KMS-11 (cell line): ENCODE data around the gene MAGI2.

Experiments
- H2AFZ ChIP-seq: fragments of 200-600 bp; sonication (generic); 2 replicates; pipeline ENCODE4 v1.6.1; 2016; ENCODE audit warnings: antibody characterized with exemption, mixed run types, low read depth
- H3K27ac ChIP-seq: fragments of 200-600 bp; sonication (generic); 2 replicates; pipeline ENCODE4 v1.6.1; 2016; ENCODE audit warnings: mild to moderate bottlenecking, mixed run types
- H3K27me3 ChIP-seq: fragments of 200-600 bp; sonication (generic); 2 replicates; pipeline ENCODE4 v1.6.1; 2017; ENCODE audit warnings: mild to moderate bottlenecking, low read depth, mixed run types, moderate library complexity; ENCODE audit not compliant: insufficient read depth
- H3K36me3 ChIP-seq: fragments of 200-600 bp; sonication (generic); 2 replicates; pipeline ENCODE4 v1.6.1; 2017; ENCODE audit warnings: mild to moderate bottlenecking, mixed run types; ENCODE audit not compliant: insufficient read depth
- H3K4me1 ChIP-seq: fragments of 200-600 bp; sonication (generic); 2 replicates; pipeline ENCODE4 v1.6.1; 2016; ENCODE audit warnings: mild to moderate bottlenecking, low read depth, mixed run types; ENCODE audit not compliant: poor library complexity, severe bottlenecking
- H3K4me2 ChIP-seq: fragments of 200-600 bp; sonication (generic); 2 replicates; pipeline ENCODE4 v1.7.0; 2016; ENCODE audit warnings: mild to moderate bottlenecking, mixed run types
- H3K4me3 ChIP-seq: fragments of 200-600 bp; sonication (generic); IDR thresholded peaks from 2 replicates; pipeline ENCODE4 v1.6.1; 2017; ENCODE audit warnings: low read depth, low read length, mixed read lengths; ENCODE audit not compliant: insufficient read depth
- H3K79me2 ChIP-seq: fragments of 200-600 bp; sonication (generic); 2 replicates; pipeline ENCODE4 v1.6.1; 2016; ENCODE audit warnings: low read depth, mixed run types; ENCODE audit not compliant: insufficient read depth
- H3K9ac ChIP-seq: fragments of 200-600 bp; sonication (generic); 2 replicates; pipeline ENCODE4 v1.6.1; 2016; ENCODE audit warnings: mild to moderate bottlenecking, mixed run types
- H4K20me1 ChIP-seq: fragments of 200-600 bp; sonication (generic); 2 replicates; pipeline ENCODE4 v1.6.1; 2016; ENCODE audit warnings: mild to moderate bottlenecking, mixed run types; ENCODE audit not compliant: insufficient read depth
- TF ChIP-seq, protein P1 (sequence below): fragments of 200-600 bp; sonication (generic); conservative IDR thresholded peaks from 2 replicates; pipeline ENCODE4 v1.6.1; 2017; ENCODE audit warnings: low read depth, mild to moderate bottlenecking, antibody characterized with exemption, low read length, moderate library complexity, mixed read lengths

The MAGI2 gene

DNA sequence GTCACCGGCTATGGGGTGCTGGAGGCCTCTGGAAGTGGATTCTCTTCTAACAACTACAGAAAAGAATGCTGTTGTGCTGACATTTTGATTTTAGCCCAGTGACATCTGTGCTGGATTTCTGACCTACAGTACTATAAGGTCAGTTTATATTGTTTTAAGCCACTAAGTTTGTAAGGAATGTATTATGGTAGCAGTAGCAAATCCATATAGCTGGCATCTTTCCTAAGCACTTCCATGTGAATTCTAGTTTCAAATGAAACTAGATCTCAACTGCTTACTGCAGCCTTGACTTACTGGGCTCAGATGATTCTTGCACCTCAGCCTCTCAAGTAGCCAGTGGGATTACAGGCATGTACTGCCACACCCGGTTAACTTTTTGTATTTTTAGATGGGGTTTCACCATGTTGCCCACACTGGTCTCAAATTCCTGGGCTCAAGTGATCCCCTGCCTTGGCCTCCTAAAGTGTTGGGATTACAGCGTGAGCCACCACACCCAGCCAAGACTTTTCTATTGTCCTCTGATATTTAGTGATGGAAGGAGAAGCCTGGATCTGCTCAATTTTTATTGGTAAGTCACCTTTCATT, 1240.9 kb downstream of the MAGI2 start:
- H3K4me1 ChIP-seq: no peaks in the 10 kb centered on the region
- H3K36me3 ChIP-seq: no peaks in the 10 kb centered on the region
- H2AFZ ChIP-seq: no peak overlapping the region
- no peak overlapping the region for H3K27ac ChIP-seq
- H3K9ac ChIP-seq: no peak overlapping the region
- TF ChIP-seq, protein P1, sequence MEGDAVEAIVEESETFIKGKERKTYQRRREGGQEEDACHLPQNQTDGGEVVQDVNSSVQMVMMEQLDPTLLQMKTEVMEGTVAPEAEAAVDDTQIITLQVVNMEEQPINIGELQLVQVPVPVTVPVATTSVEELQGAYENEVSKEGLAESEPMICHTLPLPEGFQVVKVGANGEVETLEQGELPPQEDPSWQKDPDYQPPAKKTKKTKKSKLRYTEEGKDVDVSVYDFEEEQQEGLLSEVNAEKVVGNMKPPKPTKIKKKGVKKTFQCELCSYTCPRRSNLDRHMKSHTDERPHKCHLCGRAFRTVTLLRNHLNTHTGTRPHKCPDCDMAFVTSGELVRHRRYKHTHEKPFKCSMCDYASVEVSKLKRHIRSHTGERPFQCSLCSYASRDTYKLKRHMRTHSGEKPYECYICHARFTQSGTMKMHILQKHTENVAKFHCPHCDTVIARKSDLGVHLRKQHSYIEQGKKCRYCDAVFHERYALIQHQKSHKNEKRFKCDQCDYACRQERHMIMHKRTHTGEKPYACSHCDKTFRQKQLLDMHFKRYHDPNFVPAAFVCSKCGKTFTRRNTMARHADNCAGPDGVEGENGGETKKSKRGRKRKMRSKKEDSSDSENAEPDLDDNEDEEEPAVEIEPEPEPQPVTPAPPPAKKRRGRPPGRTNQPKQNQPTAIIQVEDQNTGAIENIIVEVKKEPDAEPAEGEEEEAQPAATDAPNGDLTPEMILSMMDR: no peak
- H3K27me3 ChIP-seq: no peaks in the 10 kb centered on the region
- no peak overlapping the region for H3K4me3 ChIP-seq
- no peaks in the 10 kb centered on the region for H4K20me1 ChIP-seq
- no peak overlapping the region for H3K4me2 ChIP-seq
- H3K79me2 ChIP-seq: no peaks in the 10 kb centered on the region

DNA sequence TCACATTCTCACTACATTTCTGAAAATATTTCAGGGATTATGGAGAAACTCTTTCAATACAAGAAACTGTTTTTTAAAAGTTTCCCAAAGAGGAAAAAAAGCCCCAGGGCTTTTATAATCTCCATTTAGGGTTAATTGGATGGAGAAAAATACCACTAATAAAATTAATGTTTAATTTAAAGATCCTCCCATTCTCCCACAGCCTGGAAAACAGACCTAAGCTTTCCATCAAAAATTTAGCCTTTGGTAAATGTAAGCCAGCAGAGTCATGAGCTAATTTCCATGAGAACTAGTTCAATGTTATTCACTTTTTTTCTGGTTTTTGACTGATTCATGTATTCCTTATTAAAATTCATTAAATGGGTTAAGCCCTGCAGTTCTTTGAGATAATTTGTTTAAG, 1246.2 kb downstream of the MAGI2 start:
- TF ChIP-seq, protein P1: no peak
- no peak overlapping the region for H2AFZ ChIP-seq
- no peaks in the 10 kb centered on the region for H4K20me1 ChIP-seq
- H3K4me3 ChIP-seq: no peak overlapping the region
- no peak overlapping the region for H3K9ac ChIP-seq
- no peaks in the 10 kb centered on the region for H3K4me1 ChIP-seq
- H3K36me3 ChIP-seq: no peaks in the 10 kb centered on the region
- no peaks in the 10 kb centered on the region for H3K27me3 ChIP-seq
- H3K27ac ChIP-seq: no peak overlapping the region
- H3K4me2 ChIP-seq: no peak overlapping the region
- H3K79me2 ChIP-seq: no peaks in the 10 kb centered on the region

DNA sequence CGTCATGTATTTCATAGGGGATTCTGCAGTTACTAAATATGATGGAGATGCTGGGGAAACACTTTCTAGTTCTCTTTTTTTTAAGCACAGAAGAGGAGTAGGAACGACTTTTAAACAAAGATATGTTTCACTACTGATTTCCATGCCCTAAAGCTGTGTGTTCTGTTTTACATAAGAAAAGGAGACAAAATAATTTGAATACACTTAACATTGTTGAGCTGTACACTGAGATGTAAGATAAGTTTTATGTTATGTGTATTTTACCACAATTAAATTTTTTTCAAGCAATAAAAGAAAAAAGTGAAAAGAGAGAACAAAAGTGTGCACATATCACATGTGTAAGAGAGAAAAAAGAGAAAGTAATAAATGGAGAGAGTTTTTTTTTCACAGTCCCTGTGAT, 1246.7 kb downstream of the MAGI2 start:
- TF ChIP-seq, protein P1: no peak

DNA sequence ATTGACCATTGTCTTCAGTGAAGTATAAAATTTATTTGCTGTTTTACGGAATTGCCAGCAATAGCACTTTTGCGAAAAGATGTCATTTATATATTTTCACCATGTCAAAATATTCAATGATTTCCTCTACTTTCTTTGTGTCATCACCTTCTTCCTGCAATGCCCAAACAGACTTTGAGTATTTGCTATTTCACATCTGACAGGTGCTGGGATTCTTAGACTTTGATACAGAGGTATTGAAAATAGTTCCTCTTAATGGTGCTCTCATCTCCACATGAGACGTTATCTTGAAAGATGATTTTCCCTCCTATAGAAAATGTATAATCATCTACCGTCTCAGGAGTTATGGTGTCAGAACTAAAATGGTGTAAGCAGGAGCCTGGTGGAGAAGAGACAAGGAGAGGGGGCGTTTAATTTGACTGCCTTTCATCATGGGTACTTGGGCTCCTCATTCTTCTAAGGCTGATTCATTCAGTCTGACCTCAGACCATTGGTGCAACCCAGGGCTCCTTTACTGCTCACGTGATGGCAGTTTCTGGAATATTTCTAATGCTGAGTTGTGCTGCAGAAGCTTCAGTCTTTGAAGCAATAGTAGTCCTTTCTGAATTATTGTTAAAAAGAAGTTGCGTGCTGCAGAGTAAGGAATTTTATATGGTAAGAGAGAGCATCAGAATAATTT, 1250.3 kb downstream of the MAGI2 start:
- no peaks in the 10 kb centered on the region for H3K79me2 ChIP-seq
- no peaks in the 10 kb centered on the region for H3K36me3 ChIP-seq
- no peak overlapping the region for H3K9ac ChIP-seq
- no peak overlapping the region for H3K27ac ChIP-seq
- H3K27me3 ChIP-seq: no peaks in the 10 kb centered on the region
- H4K20me1 ChIP-seq: no peaks in the 10 kb centered on the region
- H3K4me2 ChIP-seq: no peak overlapping the region
- TF ChIP-seq, protein P1: no peak
- no peaks in the 10 kb centered on the region for H3K4me1 ChIP-seq
- no peak overlapping the region for H2AFZ ChIP-seq
- no peak overlapping the region for H3K4me3 ChIP-seq

More for the DNA sequence above, 1246.7 kb downstream of the MAGI2 start:
- no peaks in the 10 kb centered on the region for H3K4me1 ChIP-seq
- no peak overlapping the region for H3K4me2 ChIP-seq
- H3K9ac ChIP-seq: no peak overlapping the region
- H2AFZ ChIP-seq: no peak overlapping the region
- no peaks in the 10 kb centered on the region for H3K79me2 ChIP-seq
- no peak overlapping the region for H3K27ac ChIP-seq
- no peaks in the 10 kb centered on the region for H3K36me3 ChIP-seq
- no peaks in the 10 kb centered on the region for H3K27me3 ChIP-seq
- no peaks in the 10 kb centered on the region for H4K20me1 ChIP-seq
- no peak overlapping the region for H3K4me3 ChIP-seq
